ENCODE results near the gene ALKAL2. TPM values are rescaled to one million over a fixed set of nuclear protein-coding genes. Genes with fewer than 3 reads are reported as not detected.

Gene ALKAL2
- total RNA-seq, 1 experiment from 2014 or later: not detected

- Histone ChIP-seq H3K79me2 (ENCODE audit: insufficient read depth, low read length) (peaks cover 100% of the 10 kb centered on the region), H4K20me1 (ENCODE audit: insufficient read depth) (peaks cover 61% of the 10 kb centered on the region; the same call in 1 of the 2 replicates), H3K36me3 (ENCODE audit: control insufficient read depth in 1 of 2, insufficient read depth in 2 of 2, low read length in 2 of 2) (peaks cover 18 to 28% of the 10 kb centered on the region in 2 experiments), H3K9me2 (ENCODE audit: insufficient read depth) (no peaks in the 10 kb centered on the region), H3K27me3 (ENCODE audit: insufficient read depth, low read length) (no peaks in the 10 kb centered on the region), H2AFZ (ENCODE audit: low read depth, low read length, poor library complexity, severe bottlenecking) (no peak overlapping the region), H3K4me3 (replicated peaks in 1 of 2; ENCODE audit: low read depth in 1 of 2, low read length in 2 of 2) (no peak overlapping the region), H3K9me3 (ENCODE audit: control insufficient read depth in 1 of 2, insufficient read depth in 1 of 2, low read depth in 1 of 2, low read length in 2 of 2) (no peaks in the 10 kb centered on the region), H3K9ac (ENCODE audit: low read length) (no peak overlapping the region), H3K4me2 (ENCODE audit: low read length) (no peak overlapping the region), H3K4me1 (ENCODE audit: control insufficient read depth in 1 of 2, insufficient read depth in 2 of 2, low read length in 2 of 2) (peaks cover 6 to 9% of the 10 kb centered on the region in 2 experiments; a peak in 3 of 4 replicates), H3K27ac (ENCODE audit: low read depth, low read length) (no peak overlapping the region)
- TF ChIP-seq SP1 (IDR thresholded peaks at IDR 0.05; ENCODE audit: low read depth) (no peak), ZNF274 (IDR thresholded peaks at IDR 0.05; ENCODE audit: low read depth, low read length) (no peak), CBX3 (IDR thresholded peaks at IDR 0.05; ENCODE audit: low read depth) (no peak)
- intact Hi-C loops (cut with micrococcal nuclease): no loop called here
- no TSS peak for BruUV-seq (replicated peaks)
- ChIA-PET POLR2A (no interaction called here), CTCF (no interaction called here), RAD21 (ENCODE audit: low non-redundant PET in 1 of 2, low total read pairs in 2 of 2, uncharacterized antibody in 2 of 2, unreplicated experiment in 2 of 2) (no interaction called here)
- DNase-seq (ENCODE audit: low read depth, low spot score): no peak
- no peak for ATAC-seq
These were observed 17.0 kb downstream of the ALKAL2 start for GRCh38 chr2:270861-271260.

- Histone ChIP-seq H3K36me3 (ENCODE audit: control insufficient read depth in 1 of 2, insufficient read depth in 2 of 2, low read length in 2 of 2) (peaks cover 13 to 23% of the 10 kb centered on the region in 2 experiments), H4K20me1 (ENCODE audit: insufficient read depth) (peaks cover 53% of the 10 kb centered on the region; the same call in 1 of the 2 replicates)
- CTCF ChIA-PET: no interaction called here
These were observed 18.4 kb downstream of the ALKAL2 start for GRCh38 chr2:269356-270030.

More at GRCh38 chr2:269356-270030, 18.4 kb downstream of the ALKAL2 start:
- TF ChIP-seq CEBPB (IDR thresholded peaks at IDR 0.05; ENCODE audit: low read depth): no peak
- no peak for TF ChIP-seq RAD21 (IDR thresholded peaks at IDR 0.05; ENCODE audit: low read depth)
- TF ChIP-seq POLR2A (IDR thresholded peaks at IDR 0.05; ENCODE audit: borderline replicate concordance, extremely low read depth, insufficient read depth, insufficient read length): no peak
- TF ChIP-seq SIN3A (IDR thresholded peaks at IDR 0.05; ENCODE audit: low read depth): no peak
- no peak for TF ChIP-seq ZFX (IDR thresholded peaks at IDR 0.05)
- no peak for TF ChIP-seq ELF1 (IDR thresholded peaks at IDR 0.05; ENCODE audit: borderline replicate concordance, low read depth)
- TF ChIP-seq YY1 (IDR thresholded peaks at IDR 0.05; ENCODE audit: extremely low read depth, insufficient replicate concordance, low read depth, low read length): no peak
- no peak for TF ChIP-seq SP1 (IDR thresholded peaks at IDR 0.05; ENCODE audit: low read depth)
- no peak for TF ChIP-seq REST (IDR thresholded peaks at IDR 0.05; ENCODE audit: low read depth)
- TF ChIP-seq TCF7L2 (IDR thresholded peaks at IDR 0.05; ENCODE audit: borderline replicate concordance, extremely low read depth, insufficient read depth, insufficient read length): no peak
- no peak for TF ChIP-seq JUND (IDR thresholded peaks at IDR 0.05)
- TF ChIP-seq FOSL1 (IDR thresholded peaks at IDR 0.05; ENCODE audit: low read depth): no peak
- no peak for TF ChIP-seq ZNF274 (IDR thresholded peaks at IDR 0.05; ENCODE audit: low read depth, low read length)
- TF ChIP-seq CBX3 (IDR thresholded peaks at IDR 0.05; ENCODE audit: low read depth): no peak
- TF ChIP-seq POLR2AphosphoS5 (IDR thresholded peaks at IDR 0.05; ENCODE audit: low read depth, low read length): no peak
- TF ChIP-seq SRF (IDR thresholded peaks at IDR 0.05; ENCODE audit: low read depth): no peak
- no peak overlapping the region for H3K4me2 ChIP-seq (ENCODE audit: low read length)
- ATAC-seq (no peak), DNase-seq (ENCODE audit: low read depth, low spot score) (no peak)
- no peaks in the 10 kb centered on the region for H3K27me3 ChIP-seq (ENCODE audit: insufficient read depth, low read length)
- H3K79me2 ChIP-seq (ENCODE audit: insufficient read depth, low read length): peaks cover 98% of the 10 kb centered on the region
- H3K9me2 ChIP-seq (ENCODE audit: insufficient read depth): no peaks in the 10 kb centered on the region
- H3K4me1 ChIP-seq (ENCODE audit: control insufficient read depth in 1 of 2, insufficient read depth in 2 of 2, low read length in 2 of 2): peaks cover 8 to 12% of the 10 kb centered on the region in 2 experiments; a peak in 3 of 4 replicates
- intact Hi-C loops (cut with micrococcal nuclease): no loop called here
- no TSS peak for BruUV-seq (replicated peaks)
- no peaks in the 10 kb centered on the region for H3K9me3 ChIP-seq (ENCODE audit: control insufficient read depth in 1 of 2, insufficient read depth in 1 of 2, low read depth in 1 of 2, low read length in 2 of 2)
- H3K4me3 ChIP-seq (replicated peaks in 1 of 2; ENCODE audit: low read depth in 1 of 2, low read length in 2 of 2): no peak overlapping the region
- H3K27ac ChIP-seq (ENCODE audit: low read depth, low read length): no peak overlapping the region
- H3K9ac ChIP-seq (ENCODE audit: low read length): no peak overlapping the region
- RAD21 ChIA-PET (ENCODE audit: low non-redundant PET in 1 of 2, low total read pairs in 2 of 2, uncharacterized antibody in 2 of 2, unreplicated experiment in 2 of 2): no interaction called here
- no peak overlapping the region for H2AFZ ChIP-seq (ENCODE audit: low read depth, low read length, poor library complexity, severe bottlenecking)
- POLR2A ChIA-PET: no interaction called here

Measured in HCT116 (cell line).